Measurements from ENCODE around the gene SNAP23. TPM values are rescaled to one million over a fixed set of nuclear protein-coding genes. Genes with fewer than 3 reads are reported as not detected.

SNAP23 gene
- total and polyA plus RNA-seq, 2 of the 8 experiments (the other 6 are each of a cell fraction or from before 2014, with no cell fraction given): 58.0 to 72.8 TPM

GRCh38 chr15:42548249-42549031 lies 53.0 kb downstream of the SNAP23 start, which contains the start of the genes HAUS2 and LRRC57 (continued):
- TF ChIP-seq SP4 (IDR thresholded peaks at IDR 0.05; ENCODE audit: low read length) (0 out of 2 replicates have a peak, but pooled peaks have one; percentile 32), YY1 (IDR thresholded peaks at IDR 0.05; ENCODE audit: low read depth, low read length) (peak; percentile 88), CHD2 (IDR thresholded peaks at IDR 0.05; ENCODE audit: low read length) (no peak), HDAC6 (IDR thresholded peaks at IDR 0.05; ENCODE audit: low read depth, low read length) (no peak), JUN (IDR thresholded peaks at IDR 0.05; ENCODE audit: low read depth, low read length) (no peak), RXRA (IDR thresholded peaks at IDR 0.05; ENCODE audit: insufficient read depth, low read depth, low read length) (no peak), KDM4A (IDR thresholded peaks at IDR 0.05; ENCODE audit: low read depth, low read length, severe bottlenecking) (no peak), BCL11A (IDR thresholded peaks at IDR 0.05; ENCODE audit: low read depth in 2 of 2, low read length in 2 of 2) (no peak)
- TF ChIP-seq, protein P1, sequence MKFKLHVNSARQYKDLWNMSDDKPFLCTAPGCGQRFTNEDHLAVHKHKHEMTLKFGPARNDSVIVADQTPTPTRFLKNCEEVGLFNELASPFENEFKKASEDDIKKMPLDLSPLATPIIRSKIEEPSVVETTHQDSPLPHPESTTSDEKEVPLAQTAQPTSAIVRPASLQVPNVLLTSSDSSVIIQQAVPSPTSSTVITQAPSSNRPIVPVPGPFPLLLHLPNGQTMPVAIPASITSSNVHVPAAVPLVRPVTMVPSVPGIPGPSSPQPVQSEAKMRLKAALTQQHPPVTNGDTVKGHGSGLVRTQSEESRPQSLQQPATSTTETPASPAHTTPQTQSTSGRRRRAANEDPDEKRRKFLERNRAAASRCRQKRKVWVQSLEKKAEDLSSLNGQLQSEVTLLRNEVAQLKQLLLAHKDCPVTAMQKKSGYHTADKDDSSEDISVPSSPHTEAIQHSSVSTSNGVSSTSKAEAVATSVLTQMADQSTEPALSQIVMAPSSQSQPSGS (IDR thresholded peaks at IDR 0.05; ENCODE audit: low read length): peak; percentile 88; the same call in 1 of the 2 replicates

Measured in H1 (cell line).